ENCODE results near the gene SALL4.
"Not testable (repeated sequence)": the region's sequence is repeated elsewhere in the genome, so short reads cannot be mapped to it uniquely, and the experiment has no call there.

SALL4 gene

GRCh38 chr20:51801823-51802123, 548 bp downstream of the SALL4 start:
- no peak for DNase-seq

DNA sequence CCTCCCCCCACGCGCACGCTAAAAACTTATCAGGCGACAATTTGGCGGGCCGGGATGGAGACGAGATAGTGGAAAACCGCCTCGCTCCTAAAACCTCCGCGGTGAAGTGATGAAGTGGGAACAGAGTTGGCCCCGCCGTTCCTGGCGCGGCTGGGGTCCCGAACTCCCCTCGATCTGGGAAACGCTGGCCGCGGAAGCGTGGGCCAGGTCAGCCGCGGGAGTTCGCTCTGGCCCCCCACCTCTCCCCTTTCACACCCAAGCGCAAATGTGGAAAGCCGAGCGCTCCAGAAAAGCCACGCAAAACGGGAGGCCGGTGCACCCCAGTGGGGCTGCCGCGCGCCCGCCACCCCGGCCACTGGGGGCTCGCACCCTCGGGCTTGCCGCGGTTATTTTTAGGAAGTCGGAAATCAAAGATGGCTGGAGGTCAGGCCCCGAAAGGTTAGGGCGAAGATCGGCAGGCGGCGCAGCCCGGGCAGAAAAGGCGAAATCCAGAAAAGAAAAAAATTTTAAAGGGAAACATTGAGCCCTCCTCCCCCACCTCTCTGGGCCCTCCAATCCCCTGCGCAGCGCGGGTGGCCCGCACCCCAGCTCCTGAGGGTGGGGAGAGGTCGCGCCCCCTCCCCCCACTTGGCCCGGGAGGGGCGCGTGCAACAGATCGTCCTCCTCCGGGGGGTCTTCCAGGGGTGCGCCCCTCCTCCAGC, 1.0 kb downstream of the SALL4 start:
- no peak for DNase-seq

DNA sequence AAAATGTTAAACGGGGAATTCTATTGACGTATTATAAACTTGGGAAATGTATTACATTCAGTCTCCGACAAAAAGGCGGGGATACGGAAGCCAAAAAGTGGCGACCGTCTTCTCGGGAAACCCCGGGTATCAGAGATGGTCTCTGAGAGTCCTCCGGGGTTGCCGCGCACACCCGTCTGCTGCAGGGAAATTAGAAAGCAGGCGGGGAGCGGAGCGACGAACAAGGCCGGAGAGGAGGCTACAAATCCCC, 1.5 kb downstream of the SALL4 start:
- DNase-seq: no peak

GRCh38 chr20:51800060-51800871, 2.1 kb downstream of the SALL4 start:
- DNase-seq: peak in 34 of 51 donors; percentile 4 to 73 (median 23)

GRCh38 chr20:51799401-51799860, 2.9 kb downstream of the SALL4 start:
- DNase-seq: no peak

- no peak for DNase-seq
These were observed 4.8 kb downstream of the SALL4 start for GRCh38 chr20:51797357-51798025.

GRCh38 chr20:51796340-51796739, 6.0 kb downstream of the SALL4 start:
- no peak for DNase-seq

DNA sequence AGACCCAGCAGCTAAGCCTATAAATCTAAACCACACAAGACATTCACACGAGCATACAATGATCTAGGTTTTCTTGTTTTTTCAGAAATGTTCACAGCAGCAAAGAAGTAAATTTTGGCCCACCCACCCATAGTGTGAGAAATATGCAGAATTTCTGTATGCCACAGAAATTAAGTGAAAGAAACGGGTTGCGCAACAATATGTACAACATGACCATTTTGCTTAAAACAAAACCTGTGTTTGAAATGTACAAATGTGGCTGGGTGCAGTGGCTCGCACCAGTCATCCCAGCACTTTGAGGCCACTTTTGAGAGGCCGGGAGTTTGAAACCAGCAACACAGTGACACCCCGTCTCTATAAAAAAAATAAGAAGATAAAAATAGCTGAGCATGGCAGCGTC, 9.4 kb downstream of the SALL4 start:
- DNase-seq: no peak

DNA sequence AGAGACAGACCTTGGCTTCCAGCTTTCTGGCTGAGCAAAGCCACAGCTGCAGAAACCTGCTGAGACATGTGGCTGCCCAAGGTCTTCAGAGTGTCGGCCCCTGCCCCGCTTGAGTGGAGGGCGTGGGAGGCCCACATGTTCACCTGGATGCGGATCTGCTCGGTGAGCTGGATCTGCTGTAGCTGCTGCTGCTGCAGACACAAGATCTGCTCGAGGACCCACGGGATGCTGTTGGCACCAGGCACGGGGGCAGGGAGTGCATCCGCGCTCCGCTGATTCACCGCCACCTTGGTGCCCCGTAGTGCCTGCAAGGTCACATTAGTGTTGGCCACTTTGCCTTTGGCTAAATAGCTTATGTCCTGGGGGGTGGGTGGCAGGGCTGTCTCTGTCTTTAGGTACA, 10.7 kb downstream of the SALL4 start:
- no peak for DNase-seq

DNA sequence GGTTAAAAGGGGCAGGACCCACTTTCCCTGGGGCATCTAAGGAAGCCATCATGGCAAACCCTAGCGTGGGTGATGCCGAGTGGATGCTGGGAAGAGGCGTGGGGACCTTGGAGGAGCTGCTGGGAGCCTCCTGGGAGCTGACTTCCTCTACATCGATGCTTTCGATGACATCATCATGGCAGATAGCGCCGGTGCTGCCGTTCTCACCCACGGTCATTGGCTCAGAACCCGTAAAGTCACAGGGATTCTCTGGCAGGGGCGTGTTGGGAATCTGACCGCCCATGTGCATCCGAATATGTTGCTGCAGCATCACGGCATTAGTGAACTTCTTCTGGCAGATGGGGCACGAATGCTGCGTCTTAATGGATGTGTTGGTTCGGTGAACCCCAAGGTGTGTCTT, 12.1 kb downstream of the SALL4 start:
- DNase-seq: no peak

DNA sequence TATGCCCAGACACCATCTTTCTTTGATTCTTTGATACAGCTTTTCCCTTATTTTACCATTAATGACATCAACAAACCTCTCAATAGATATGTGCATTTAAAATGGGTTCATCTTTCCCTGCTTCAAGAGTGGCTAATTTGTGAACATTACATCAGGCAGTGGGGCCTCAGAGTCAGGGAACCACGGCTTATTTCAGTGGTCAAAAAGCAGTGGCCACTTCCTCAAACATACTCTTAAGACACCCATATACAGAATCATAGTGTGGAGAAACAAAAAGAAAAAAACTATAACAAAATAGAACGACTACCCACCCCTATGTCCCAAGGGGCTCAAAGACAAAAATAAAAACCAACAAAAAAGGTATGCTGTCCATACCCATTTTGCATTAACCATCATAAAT, 12.9 kb downstream of the SALL4 start:
- no peak for DNase-seq

DNA sequence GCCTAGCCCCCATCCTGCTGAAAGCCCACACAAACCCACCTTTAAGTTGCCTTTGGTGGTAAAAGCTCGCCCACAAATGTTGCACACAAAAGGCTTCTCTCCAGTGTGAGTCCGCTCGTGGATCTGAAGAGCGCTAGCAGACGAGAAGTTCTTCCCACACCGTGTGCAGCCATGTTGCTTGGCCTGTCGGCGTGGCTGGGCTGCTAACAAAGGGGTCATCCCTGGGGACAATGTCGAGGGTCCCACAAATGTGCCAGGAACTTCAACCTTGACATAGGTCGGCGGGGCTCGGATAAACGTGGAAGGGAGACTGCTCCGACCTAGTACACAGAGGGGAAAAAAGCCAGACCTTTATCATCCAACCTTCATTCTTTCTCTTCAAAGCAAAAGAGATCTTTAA, 13.5 kb downstream of the SALL4 start:
- DNase-seq: no peak

- no peak for DNase-seq
These were observed 18.0 kb downstream of the SALL4 start for GRCh38 chr20:51784299-51784698.

GRCh38 chr20:51778229-51778759, 24.0 kb downstream of the SALL4 start:
- DNase-seq: not testable (repeated sequence)

- no peak for DNase-seq
These were observed 27.1 kb downstream of the SALL4 start for GRCh38 chr20:51775241-51775640.

GRCh38 chr20:51772236-51772635, 30.1 kb downstream of the SALL4 start:
- DNase-seq: no peak

DNA sequence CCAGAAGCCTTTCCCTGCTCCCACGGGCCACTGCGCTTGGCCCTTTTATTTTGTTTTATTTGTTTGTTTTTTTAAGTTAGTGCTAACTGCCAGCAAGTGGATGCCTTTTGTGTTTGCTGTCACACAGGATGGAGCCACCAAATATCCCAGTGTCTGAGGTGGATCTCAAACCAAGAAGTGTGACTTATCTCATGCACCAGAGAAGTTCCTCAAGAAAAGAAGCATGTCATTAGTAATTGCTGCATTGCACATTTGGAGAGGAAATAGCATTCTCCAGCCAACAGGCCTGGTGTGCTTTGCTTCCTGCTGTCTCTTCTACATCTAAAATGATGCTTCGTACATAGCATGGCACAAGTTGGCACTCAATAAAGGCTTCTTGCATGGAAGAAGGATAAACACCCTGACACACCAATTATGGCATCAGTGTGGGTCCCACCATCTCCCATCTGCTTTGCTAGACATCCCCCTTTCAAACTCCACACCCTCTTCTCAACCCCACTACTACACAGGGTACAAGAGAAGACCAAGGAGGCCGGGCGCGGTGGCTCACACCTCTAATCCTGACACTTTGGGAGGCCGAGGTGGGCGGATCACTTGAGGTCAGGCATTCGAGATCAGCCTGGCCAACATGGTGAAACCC, 32.2 kb downstream of the SALL4 start:
- DNase-seq: no peak

DNA sequence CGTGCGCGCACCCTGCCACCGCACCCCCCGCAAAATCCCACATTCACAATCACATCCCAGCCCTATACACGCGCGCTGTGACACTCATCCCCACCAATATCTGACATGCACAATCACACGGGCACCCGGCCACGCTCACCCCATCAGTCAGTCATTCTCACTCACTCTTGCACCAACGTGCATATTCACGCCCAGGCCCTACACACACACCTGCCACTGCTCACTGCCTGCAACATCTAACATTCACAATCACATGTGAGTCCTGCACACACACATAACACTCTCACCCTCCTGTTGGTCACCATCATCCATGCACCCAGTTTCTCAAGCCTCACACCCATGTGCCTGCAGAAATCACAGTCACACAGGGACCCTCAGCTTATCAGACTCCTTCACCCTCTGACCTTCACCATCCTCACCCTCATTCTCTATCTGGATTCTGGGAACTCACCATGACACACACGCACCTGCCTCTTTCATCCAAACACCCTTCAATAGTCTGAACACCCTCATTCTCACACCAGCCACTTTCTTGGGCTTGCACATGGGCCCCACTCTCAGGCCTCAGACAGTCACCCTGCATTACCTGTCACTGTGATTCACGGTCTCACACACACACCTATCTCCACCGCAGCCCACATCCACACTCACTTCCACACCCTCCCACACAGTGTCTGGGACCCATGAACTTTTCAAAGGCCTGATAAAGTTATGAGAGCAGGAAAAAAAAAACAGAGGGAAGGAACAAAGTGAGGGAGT, 33.4 kb downstream of the SALL4 start:
- DNase-seq: peak in 17 of 51 donors; percentile 2 to 41 (median 9)

DNA sequence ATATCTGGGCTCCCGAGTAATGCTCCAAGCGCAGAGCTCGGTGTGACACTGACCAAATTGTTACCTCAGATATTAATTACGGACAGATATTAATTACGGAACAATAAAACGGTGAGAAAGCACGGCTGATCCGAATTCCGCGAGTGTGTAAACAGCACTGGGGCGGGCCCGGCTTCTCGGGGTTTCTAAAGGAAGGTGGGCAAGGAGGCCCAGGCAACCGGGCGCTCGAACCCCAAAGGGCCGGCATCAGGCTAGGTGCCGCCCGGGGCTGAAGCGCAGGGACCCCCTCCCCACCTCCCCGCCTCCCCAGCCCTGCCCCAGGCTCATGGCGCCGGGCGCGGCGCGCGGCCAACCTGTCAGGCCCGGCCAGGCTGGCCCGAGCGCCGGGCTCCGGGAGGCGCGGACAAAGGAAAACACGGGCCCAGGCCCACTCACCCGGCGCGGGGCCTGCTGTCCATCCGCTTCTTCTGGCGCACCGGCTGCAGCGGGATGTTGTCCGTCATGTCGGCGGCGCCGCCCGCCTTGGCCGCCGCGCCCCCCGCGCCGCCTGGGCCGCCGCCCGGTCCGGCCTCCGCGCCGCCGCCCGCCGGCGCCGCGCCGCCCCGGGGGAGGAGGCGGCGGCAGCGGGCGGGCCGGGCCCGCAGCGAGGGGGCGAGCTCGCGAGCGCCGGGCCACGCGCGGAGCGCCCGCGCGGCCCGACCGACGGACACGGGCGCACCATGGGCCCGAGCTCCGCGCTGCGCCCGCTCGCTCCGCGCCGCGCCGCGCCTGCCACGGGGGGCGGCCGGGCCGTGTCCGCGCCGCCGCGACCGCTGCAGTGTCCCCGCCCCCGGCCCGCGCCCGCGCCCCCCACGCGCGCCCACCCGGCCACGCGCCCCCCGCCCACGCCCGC, 34.2 kb downstream of the SALL4 start, which contains the start of gene ATP9A:
Gene ATP9A, minus strand, starts transcription at position 524 of the 892 bp plus-strand sequence. Its CDS starts 21 bp downstream, at position 503.
- DNase-seq: peak in 28 of 51 donors; percentile 9 to 67 (median 29)

Measured in hypothalamus (tissue), 51 donors.